Neuronal stem cell (in vitro differentiated cells): ENCODE measurements around the gene MT1A.

Source experiments
- DNase-seq: peaks from one replicate; pipeline ENCODE4 v3.0.0-alpha.2; 2013; ENCODE audit warnings: low spot score
- H2AFZ ChIP-seq: one replicate; pipeline ENCODE4 v1.6.1; 2013; ENCODE audit warnings: mild to moderate bottlenecking, low read length, inconsistent platforms
- H2AK5ac ChIP-seq: 2 replicates; pipeline ENCODE4 v1.6.1; 2013; ENCODE audit warnings: low read depth, mild to moderate bottlenecking, inconsistent platforms, low read length, moderate library complexity, mixed read lengths
- H2BK120ac ChIP-seq: 2 replicates; pipeline ENCODE4 v1.6.1; 2013; ENCODE audit warnings: low read depth, mild to moderate bottlenecking, inconsistent platforms, low read length, moderate library complexity, mixed read lengths
- H2BK12ac ChIP-seq: one replicate; pipeline ENCODE4 v1.6.1; 2013; ENCODE audit warnings: low read length, inconsistent platforms
- H2BK15ac ChIP-seq: 2 replicates; pipeline ENCODE4 v1.6.1; 2013; ENCODE audit warnings: mild to moderate bottlenecking, low read length, inconsistent platforms, mixed read lengths
- H2BK5ac ChIP-seq: one replicate; pipeline ENCODE4 v1.6.1; 2013; ENCODE audit warnings: inconsistent platforms, mild to moderate bottlenecking, low read length, moderate library complexity
- H3K14ac ChIP-seq: one replicate; pipeline ENCODE4 v1.6.1; 2013; ENCODE audit warnings: low read length, inconsistent platforms
- H3K18ac ChIP-seq: 2 replicates; pipeline ENCODE4 v1.6.1; 2013; ENCODE audit warnings: low read length, inconsistent platforms
- H3K23ac ChIP-seq: 2 replicates; pipeline ENCODE4 v1.6.1; 2013; ENCODE audit warnings: low read depth, mild to moderate bottlenecking, mixed read lengths, low read length, inconsistent platforms; ENCODE audit not compliant: poor library complexity
- H3K27ac ChIP-seq: replicated peaks from 3 replicates; pipeline ENCODE4 v1.5.1; 2013; ENCODE audit warnings: low read length, inconsistent platforms
- H3K27me3 ChIP-seq, 3 experiments: 2 replicates each; pipeline ENCODE4 v1.6.1; 2013; ENCODE audit warnings: low read length in 3 of 3, mild to moderate bottlenecking in 2 of 3, inconsistent platforms in 1 of 3, low read depth in 1 of 3, mixed read lengths in 1 of 3, moderate library complexity in 1 of 3; ENCODE audit not compliant: control insufficient read depth in 3 of 3, insufficient read depth in 3 of 3
- H3K36me3 ChIP-seq, 2 donors: replicated peaks in 1 of 2; 2 replicates each; pipeline ENCODE4 v1.6.1; 2013; ENCODE audit warnings: low read length in 2 of 2; ENCODE audit not compliant: control insufficient read depth in 2 of 2, insufficient read depth in 2 of 2
- H3K4ac ChIP-seq: 2 replicates; pipeline ENCODE4 v1.6.1; 2013; ENCODE audit warnings: inconsistent platforms, mild to moderate bottlenecking, low read length, moderate library complexity
- H3K4me1 ChIP-seq, 2 donors: 1 replicate in 1 of 2; 2 replicates in 1 of 2; pipeline ENCODE4 v1.6.1; 2013; ENCODE audit warnings: low read length in 2 of 2, low read depth in 1 of 2; ENCODE audit not compliant: control insufficient read depth in 2 of 2, insufficient read depth in 1 of 2
- H3K4me2 ChIP-seq: one replicate; pipeline ENCODE4 v1.6.1; 2013; ENCODE audit warnings: mild to moderate bottlenecking, low read length, inconsistent platforms; ENCODE audit not compliant: insufficient read depth, poor library complexity, severe bottlenecking
- H3K4me3 ChIP-seq, 2 donors: 2 replicates each; pipeline ENCODE4 v1.5.1; 2013; ENCODE audit warnings: low read length in 2 of 2, mild to moderate bottlenecking in 2 of 2, inconsistent platforms in 1 of 2, moderate library complexity in 1 of 2
- H3K79me1 ChIP-seq: one replicate; pipeline ENCODE4 v1.6.1; 2013; ENCODE audit warnings: low read depth, mild to moderate bottlenecking, inconsistent platforms, low read length, moderate library complexity
- H3K9ac ChIP-seq: one replicate; pipeline ENCODE4 v1.6.1; 2013; ENCODE audit warnings: mild to moderate bottlenecking, low read depth, low read length, inconsistent platforms; ENCODE audit not compliant: poor library complexity
- H3K9me3 ChIP-seq, 2 donors: replicated peaks in 1 of 2; 2 replicates each; pipeline versions ENCODE3 to v1.6.1; 2013; ENCODE audit warnings: low read length in 2 of 2, mild to moderate bottlenecking in 2 of 2, inconsistent platforms in 1 of 2, low read depth in 1 of 2, mixed read lengths in 1 of 2, moderate library complexity in 1 of 2; ENCODE audit not compliant: control insufficient read depth in 2 of 2, insufficient read depth in 1 of 2
- H4K8ac ChIP-seq: one replicate; pipeline ENCODE4 v1.6.1; 2013; ENCODE audit warnings: low read depth, mild to moderate bottlenecking, inconsistent platforms, low read length, moderate library complexity
- H4K91ac ChIP-seq: one replicate; pipeline ENCODE4 v1.6.1; 2013; ENCODE audit warnings: low read length, low read depth, mild to moderate bottlenecking, inconsistent platforms; ENCODE audit not compliant: poor library complexity
- whole genome bisulfite sequencing, 2 donors: extraction: QIAGEN DNeasy Blood & Tissue Kit; methylation state at CpG; one replicate each; pipeline ENCODE4 v1.1.7; 2013; ENCODE audit warnings: missing lambda C conversion rate in 2 of 2, mixed read lengths in 1 of 2; ENCODE audit not compliant: insufficient read length in 2 of 2, insufficient replicate concordance in 1 of 2; ENCODE audit errors: extremely low coverage in 2 of 2; 5-methylcytosine and 5-hydroxymethylcytosine counted together

MT1A gene

DNA sequence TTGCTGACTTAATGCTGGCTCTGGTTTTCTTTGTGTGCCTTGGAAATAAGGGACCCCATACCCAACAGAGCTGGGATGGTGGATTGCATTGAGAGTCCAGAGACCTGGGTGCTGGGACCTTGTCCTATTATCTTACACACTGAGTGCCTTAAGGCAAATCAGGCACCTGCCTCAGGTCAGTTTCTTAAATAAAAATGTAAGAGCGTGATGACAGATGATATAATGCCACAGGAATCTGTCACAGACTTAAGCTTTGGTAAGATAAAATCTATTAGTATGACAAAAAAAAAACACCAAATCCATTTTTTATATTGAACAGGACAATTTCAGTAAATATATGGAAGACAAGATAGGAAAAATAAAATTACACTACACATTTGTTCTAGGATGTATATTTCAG is 1.6 kb downstream of the MT1A start:
- H3K79me1 ChIP-seq, result no peaks in the 10 kb centered on the region
- WGBS, 2 donors, result no CpG with 5 or more reads among the region's 1 CpG
- DNase-seq, result no peak
- H2BK5ac ChIP-seq, result no peak overlapping the region
- no peak overlapping the region for H2AFZ ChIP-seq
- no peak overlapping the region for H2BK12ac ChIP-seq
- no peaks in the 10 kb centered on the region for H3K36me3 ChIP-seq
- no peak overlapping the region for H3K14ac ChIP-seq
- H3K4me1 ChIP-seq, result peaks cover 1 to 3% of the 10 kb centered on the region in 2 donors
- no peak overlapping the region for H3K4me3 ChIP-seq
- H4K8ac ChIP-seq, result no peak overlapping the region
- H3K9me3 ChIP-seq, result peaks cover 0 to 2% of the 10 kb centered on the region in 2 donors
- no peak overlapping the region for H2BK120ac ChIP-seq
- no peak overlapping the region for H3K9ac ChIP-seq
- H3K18ac ChIP-seq, result no peak overlapping the region
- no peak overlapping the region for H2BK15ac ChIP-seq
- H3K4me2 ChIP-seq, result no peak overlapping the region
- H3K4ac ChIP-seq, result no peak overlapping the region
- peaks cover 52 to 100% (median 98%) of the 10 kb centered on the region in 3 experiments for H3K27me3 ChIP-seq
- H2AK5ac ChIP-seq, result no peak overlapping the region
- H3K27ac ChIP-seq, result no peak overlapping the region
- no peak overlapping the region for H3K23ac ChIP-seq
- H4K91ac ChIP-seq, result no peak overlapping the region

DNA sequence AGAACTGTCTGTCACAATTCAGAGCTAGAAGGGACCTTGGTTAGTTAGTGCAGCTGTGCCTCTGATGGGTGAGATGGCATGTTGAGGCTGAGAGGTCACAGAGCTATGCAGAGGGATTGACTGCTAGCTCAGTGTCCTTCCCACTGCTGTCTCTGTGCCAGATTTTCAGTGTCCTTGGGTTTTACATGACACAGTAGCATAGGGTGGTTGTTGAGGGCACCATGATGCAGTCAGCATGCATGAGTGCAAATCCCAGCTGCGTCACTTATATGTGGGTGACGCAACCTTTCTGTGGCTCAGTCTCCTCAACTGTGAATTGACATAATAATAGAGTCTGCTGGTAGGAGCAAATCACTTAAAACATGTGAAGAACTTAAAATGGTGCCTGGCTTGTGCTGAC is 2.7 kb downstream of the MT1A start:
- no peak overlapping the region for H3K9ac ChIP-seq
- H4K8ac ChIP-seq, result no peak overlapping the region
- H3K14ac ChIP-seq, result no peak overlapping the region
- H3K27me3 ChIP-seq, result peaks cover 44 to 100% (median 98%) of the 10 kb centered on the region in 3 experiments
- no CpG with 5 or more reads among the region's 2 CpGs for WGBS, 2 donors
- no peaks in the 10 kb centered on the region for H3K79me1 ChIP-seq
- H3K9me3 ChIP-seq, result peaks cover 0 to 2% of the 10 kb centered on the region in 2 donors
- H2BK120ac ChIP-seq, result no peak overlapping the region
- H3K4me2 ChIP-seq, result no peak overlapping the region
- no peak overlapping the region for H2BK12ac ChIP-seq
- peaks cover 1 to 3% of the 10 kb centered on the region in 2 donors for H3K4me1 ChIP-seq
- no peak overlapping the region for H2AFZ ChIP-seq
- no peak overlapping the region for H4K91ac ChIP-seq
- no peak overlapping the region for H3K4ac ChIP-seq
- no peak overlapping the region for H3K23ac ChIP-seq
- no peak overlapping the region for H2BK15ac ChIP-seq
- no peaks in the 10 kb centered on the region for H3K36me3 ChIP-seq
- no peak for DNase-seq
- H3K4me3 ChIP-seq, result no peak overlapping the region
- no peak overlapping the region for H3K27ac ChIP-seq
- no peak overlapping the region for H2AK5ac ChIP-seq
- H2BK5ac ChIP-seq, result no peak overlapping the region
- no peak overlapping the region for H3K18ac ChIP-seq

DNA sequence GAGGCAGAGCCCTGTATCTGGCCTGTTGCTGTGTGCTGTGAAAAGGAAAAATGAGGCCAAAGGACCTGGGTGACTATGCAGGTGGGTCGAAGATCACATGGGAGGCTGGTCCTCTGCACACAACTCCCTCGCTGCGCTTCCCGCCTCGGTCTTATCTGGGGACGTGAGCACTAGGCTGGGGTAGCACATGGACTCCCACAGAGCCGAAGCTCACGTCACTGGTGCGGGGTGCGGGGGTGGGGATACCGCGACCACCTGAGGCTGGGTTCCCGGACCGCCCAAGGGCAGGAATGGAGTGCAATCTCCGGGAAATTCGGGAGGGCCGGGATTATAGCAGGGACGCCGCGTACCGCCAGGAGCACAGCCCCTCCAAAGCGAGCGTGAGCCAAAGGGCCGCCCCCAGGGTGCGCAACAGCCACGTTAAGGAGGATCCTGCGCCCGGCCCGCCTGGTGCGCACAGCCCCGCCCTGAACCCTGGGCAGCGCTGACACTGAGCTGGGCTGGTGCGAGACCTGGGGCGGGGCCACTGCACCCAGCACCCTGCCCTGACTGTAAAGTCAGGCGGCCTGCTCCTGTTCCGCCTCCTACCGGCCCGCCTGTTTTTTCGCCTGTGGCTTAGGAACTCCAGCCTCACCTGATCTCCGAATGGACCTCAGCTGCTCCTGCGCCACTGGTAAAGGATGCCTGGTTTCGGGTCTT is 4.8 kb downstream of the MT1A start:
- no CpG with 5 or more reads among the region's 42 CpGs for WGBS, 2 donors

DNA sequence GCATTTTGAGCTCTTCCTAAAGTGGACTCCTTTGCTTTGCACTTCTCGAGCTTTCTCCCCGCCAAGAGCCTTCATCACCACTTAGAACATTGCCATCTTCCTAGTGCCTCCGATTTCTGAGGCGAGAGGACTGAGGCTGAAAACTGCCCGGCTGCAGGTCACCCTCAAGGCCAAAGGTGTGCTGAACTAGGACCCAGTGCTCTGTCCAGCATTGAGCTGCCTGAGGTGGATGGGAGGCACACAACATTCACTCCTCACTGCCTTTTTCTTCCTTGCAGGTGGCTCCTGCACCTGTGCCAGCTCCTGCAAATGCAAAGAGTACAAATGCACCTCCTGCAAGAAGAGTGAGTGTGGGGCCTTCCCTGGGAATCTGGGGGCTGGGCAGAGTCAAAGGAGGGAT is 5.4 kb downstream of the MT1A start:
- Histone ChIP-seq H3K14ac (no peak overlapping the region), H3K9ac (no peak overlapping the region), H2BK15ac (no peak overlapping the region), H4K91ac (no peak overlapping the region), H3K23ac (no peak overlapping the region), H3K4me3 (no peak overlapping the region), H2BK120ac (no peak overlapping the region), H3K9me3 (peaks cover 0 to 2% of the 10 kb centered on the region in 2 donors), H4K8ac (no peak overlapping the region), H3K18ac (no peak overlapping the region), H2AK5ac (no peak overlapping the region), H3K4ac (no peak overlapping the region), H2BK5ac (no peak overlapping the region), H2AFZ (no peak overlapping the region), H3K79me1 (no peaks in the 10 kb centered on the region), H3K4me1 (no peaks in the 10 kb centered on the region), H3K4me2 (no peak overlapping the region), H3K27ac (no peak overlapping the region), H2BK12ac (no peak overlapping the region), H3K36me3 (no peaks in the 10 kb centered on the region), H3K27me3 (peaks cover 30 to 100% (median 98%) of the 10 kb centered on the region in 3 experiments)
- no CpG with 5 or more reads among the region's 5 CpGs for WGBS, 2 donors
- DNase-seq, result no peak

More for the DNA sequence above, 4.8 kb downstream of the MT1A start:
- H3K4me2 ChIP-seq, result no peak overlapping the region
- H3K4ac ChIP-seq, result no peak overlapping the region
- peaks cover 34 to 100% (median 98%) of the 10 kb centered on the region in 3 experiments for H3K27me3 ChIP-seq
- H3K18ac ChIP-seq, result no peak overlapping the region
- H2AK5ac ChIP-seq, result no peak overlapping the region
- no peak overlapping the region for H2BK120ac ChIP-seq
- H3K36me3 ChIP-seq, result no peaks in the 10 kb centered on the region
- no peak overlapping the region for H3K14ac ChIP-seq
- H3K4me3 ChIP-seq, result peak overlapping the region in 1 of 2 donors; percentile 5
- no peak for DNase-seq
- peaks cover 1% of the 10 kb centered on the region in 2 donors for H3K4me1 ChIP-seq
- H2AFZ ChIP-seq, result no peak overlapping the region
- peaks cover 0 to 2% of the 10 kb centered on the region in 2 donors for H3K9me3 ChIP-seq
- no peak overlapping the region for H3K9ac ChIP-seq
- H3K79me1 ChIP-seq, result no peaks in the 10 kb centered on the region
- H4K8ac ChIP-seq, result no peak overlapping the region
- no peak overlapping the region for H2BK15ac ChIP-seq
- no peak overlapping the region for H4K91ac ChIP-seq
- H3K23ac ChIP-seq, result peak overlapping the region; percentile 40
- H2BK5ac ChIP-seq, result no peak overlapping the region
- H3K27ac ChIP-seq, result no peak overlapping the region
- no peak overlapping the region for H2BK12ac ChIP-seq
